Activated CD8-positive, alpha-beta memory T cell treated with anti-CD3 and anti-CD28 coated beads for 1 hour (primary cell): ENCODE measurements around the gene NHSL1.
"Not testable (repeated sequence)": the region's sequence is repeated elsewhere in the genome, so short reads cannot be mapped to it uniquely, and the experiment has no call there.

Experiments used
- DNase-seq, 2 donors: peaks; one replicate each; pipeline ENCODE4 v3.0.0-alpha.2; 2020; ENCODE audit warnings: low read depth in 1 of 2; ENCODE audit errors: extremely low read depth in 1 of 2

NHSL1 gene

DNA sequence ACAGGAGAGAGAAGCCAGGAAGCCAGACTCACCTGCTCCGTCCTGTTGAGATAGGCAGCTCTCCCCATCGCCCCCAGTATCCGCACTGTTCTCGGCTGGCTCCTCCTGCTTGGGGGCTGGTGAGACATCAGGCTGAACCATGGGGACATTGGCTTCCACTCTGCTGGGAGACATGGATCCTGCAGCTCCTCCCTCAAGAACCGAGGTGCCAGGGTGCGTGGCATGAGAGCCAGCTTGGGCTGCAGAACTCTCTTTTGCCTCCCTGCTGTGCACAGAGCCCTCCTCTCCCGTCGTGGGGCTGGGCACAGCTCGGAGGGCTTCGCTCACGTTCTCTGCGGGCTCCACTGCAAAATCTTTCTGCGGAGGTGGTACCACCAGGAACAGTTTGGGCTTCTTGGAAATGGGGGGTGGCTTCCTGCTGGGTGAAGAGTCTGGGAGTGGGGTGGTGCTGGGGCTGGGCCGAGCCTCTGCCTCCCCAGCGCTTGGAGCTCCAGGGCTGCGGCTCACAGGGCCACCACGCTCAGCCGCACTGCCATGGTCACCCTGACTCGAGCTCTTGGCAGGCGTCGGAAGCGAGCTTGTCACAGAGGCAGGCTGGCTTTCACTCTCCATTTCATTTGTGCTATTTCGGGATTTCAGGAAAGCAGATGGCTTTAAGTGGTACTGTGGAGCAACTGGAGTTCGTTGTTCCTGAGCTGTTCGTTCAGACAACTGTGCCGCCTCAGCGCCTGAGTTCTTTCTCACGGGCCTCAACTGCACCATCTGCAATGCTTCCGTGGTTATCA lies 68.7 kb downstream of the NHSL1 start:
- DNase-seq: no peak

DNA sequence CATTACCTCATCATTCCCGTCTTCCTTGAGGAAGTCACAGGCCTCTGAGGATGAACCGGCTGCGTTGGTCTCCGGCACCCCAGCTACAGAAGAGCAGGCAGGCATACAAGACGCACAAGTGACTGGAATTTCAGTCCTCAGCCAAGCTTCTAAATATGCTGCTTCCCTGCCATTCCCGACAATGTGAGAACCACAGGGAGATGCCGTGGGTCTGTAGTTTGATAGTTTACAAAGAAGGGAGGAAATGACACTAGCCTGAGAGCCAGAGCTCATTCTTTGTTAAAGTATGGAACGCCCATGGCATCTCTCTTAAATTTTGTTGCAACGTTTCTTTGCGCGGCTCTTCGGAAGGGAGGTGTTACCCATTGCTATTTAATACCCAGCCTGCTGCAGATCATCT lies 69.5 kb downstream of the NHSL1 start:
- DNase-seq: no peak

DNA sequence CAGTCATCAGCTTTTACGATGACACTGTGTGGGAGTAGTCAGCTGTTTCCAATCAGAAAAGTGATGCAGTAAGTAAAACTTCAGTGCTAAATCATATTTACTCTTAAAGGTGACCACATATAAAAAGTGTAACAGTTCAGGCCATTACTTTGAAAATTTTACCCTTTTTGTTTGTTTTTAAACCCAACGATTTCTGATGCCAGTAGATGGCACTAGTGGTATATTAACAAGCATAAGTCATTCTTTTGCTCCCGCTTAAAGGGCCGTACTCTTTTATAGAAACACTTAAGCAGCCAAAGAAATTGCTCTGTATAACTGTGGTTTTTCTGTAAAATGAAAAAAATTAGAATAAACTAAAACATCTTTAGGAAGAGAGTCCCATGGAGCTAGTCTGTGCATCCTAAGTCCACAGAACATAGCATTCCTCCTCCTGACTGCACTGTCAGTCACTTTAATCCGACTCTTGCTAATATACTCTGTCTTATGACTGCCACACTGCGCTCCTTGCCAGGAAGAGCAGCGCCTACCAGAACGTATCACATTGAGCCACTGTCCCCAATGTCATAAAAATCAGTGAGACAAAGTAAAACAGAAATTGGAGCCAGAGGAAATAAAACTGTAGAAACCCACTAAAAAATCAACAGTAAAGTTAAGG lies 70.2 kb downstream of the NHSL1 start:
- DNase-seq: no peak

DNA sequence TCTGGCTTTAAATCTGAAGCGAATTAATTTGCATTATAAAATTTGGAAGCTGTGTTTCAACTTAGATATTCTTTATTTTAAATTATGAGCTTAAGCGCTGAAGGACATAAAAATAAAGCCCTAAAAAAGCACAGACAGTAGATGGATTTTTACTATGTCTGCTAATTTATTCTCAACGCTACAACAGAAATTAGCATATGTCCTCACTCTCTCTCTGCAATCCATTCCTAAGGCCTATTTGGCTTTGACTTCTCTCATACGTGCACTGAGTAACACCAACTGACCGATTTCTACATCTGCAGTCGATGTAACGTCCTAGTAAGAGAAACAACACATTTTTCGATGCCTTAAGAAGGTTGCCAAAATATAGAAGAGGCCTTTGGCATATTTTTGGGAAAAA lies 71.6 kb downstream of the NHSL1 start:
- no peak for DNase-seq

DNA sequence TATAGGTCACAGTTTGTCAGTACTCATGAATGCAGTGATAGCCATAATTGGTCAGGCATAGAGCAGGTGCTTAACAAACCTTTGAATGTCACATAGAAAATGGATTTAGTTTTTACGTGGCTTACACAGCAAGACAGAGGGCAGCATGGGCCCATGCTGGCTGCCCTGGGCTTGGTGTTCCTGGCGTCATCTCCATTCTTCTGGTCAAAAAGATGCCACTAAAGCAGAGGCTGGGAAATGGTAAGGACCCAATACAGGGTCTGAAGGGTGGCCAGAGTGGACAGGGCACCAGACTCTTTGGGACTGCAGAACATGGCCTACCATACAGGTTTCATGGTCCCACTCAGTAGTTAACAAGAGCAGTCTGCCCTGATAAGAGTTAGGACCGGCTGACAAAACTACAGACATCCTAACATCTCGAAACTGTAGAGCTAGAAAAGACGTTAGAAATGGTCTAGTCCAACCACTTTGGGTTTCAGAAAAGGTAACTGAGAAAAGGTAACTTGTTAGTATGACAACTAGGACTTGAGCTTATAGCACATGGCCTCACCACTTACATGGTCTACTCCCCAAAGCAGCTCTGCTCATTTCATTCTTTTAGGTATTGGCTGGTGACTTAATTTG lies 72.7 kb downstream of the NHSL1 start:
- no peak for DNase-seq

DNA sequence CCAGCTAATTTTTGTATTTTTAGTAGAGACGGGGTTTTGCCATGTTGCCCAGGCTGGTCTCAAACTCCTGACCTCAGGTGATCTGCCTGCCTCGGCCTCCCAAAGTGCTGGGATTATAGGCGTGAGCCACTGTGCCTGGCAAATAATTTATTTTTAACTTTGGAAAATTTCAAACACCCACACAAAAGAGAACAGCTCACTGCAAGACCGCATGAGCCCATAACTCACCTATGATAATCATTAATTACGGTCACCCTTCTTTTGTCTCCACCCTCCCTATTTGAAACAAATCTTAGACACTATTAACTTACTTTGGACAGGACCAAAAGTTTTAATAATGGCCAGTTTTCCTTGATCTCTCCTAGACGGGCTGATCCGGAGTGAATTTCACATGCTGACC lies 74.0 kb downstream of the NHSL1 start:
- DNase-seq: not testable (repeated sequence)

DNA sequence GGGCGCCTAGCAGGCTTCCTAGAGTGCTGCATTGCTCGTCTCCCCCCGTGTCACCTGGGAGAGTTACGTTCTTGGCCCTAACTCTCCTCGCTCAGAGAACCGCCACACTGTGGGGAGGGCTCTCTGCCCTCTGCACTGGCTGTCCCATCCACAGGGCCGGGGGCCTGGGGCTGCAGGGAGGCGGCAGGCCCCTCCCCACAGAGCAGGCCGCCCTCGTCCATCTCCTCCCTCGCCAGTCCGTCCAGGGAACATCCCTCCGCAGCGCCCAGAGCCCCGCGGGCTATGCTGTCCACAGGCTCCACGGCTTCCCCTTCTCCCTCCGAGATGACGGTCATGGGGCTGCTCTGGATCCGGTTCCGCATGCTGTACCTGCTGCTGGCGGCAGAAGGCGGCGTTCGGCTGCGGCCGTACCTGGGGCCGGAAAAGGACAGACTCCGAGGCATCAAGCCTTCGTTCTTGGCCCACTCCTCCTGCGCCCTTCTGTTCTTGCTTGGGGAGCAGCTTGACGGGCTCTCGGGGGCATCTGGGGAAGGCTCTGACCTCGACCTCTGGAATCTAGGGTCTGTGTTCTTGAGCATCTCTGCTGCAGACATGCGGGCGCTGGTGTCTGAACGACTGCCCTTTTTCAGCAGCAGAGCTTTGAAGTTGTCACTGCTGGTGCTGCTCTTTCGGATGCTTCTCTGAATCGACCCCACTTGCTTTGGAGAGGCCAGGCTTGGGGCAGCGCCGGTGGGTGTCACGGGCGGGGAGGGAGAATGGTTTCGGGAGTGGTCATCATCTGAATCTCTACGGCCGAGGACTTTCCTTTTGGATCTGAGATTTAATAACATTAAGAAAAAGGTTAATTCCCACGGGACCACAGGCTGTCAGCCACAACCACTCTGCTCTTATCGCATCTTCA lies 75.0 kb downstream of the NHSL1 start:
- no peak for DNase-seq

DNA sequence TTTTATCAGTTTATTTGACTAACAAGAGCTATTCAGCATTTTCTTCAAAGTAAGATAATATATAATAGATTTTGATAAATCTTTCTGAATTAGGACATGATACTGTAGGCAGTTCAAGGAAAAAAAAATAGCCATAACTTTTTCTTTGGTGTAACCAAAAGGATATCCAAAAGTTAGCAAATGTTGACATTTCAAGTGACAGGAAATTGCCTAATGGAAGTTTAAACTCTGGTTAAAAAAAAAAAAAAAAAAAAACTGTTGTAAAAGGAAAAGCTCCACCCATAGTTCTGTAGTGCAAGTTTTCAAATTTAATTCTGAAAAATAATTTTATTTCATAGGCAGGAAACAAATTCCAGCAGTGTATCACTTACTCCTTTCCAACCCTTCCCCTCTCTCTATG lies 76.4 kb downstream of the NHSL1 start:
- DNase-seq: no peak

DNA sequence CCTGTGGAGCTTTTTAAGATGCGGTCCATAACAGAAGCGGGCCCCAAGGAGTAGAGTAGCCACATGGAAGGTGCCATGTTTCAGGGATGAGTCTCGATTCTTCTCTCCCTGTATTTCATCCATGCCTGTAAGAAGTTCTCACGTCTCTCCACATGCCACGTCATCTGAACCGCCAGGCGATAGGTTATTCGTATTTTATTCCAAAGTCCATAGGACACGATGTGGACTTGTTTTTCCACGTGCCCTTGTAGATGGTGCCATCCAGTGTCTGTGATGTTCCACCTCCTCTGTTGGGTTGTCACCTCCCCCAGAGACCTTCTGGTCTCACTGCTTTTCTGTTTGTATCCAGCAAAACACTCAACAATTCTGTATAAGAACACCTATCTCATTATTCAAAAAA lies 77.7 kb downstream of the NHSL1 start:
- no peak for DNase-seq

DNA sequence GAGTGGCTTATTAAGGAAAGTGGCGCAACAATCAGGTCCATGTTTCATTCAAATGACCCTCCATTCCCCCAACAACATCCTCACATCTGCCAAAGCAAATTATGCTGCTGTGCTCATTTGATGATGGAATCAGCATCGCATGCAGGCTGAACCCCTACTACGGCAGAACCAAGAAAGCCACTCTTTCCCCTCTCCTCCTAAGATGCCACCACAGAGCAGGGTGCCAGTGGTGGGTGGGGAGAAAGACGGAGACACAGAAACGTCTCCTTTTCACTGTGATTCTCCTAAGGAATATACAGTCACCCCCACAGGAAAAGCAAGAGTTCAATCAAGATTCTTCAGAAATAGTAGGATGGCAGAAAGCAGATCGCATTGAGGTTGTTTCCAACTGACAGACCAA lies 78.2 kb downstream of the NHSL1 start:
- DNase-seq: no peak

DNA sequence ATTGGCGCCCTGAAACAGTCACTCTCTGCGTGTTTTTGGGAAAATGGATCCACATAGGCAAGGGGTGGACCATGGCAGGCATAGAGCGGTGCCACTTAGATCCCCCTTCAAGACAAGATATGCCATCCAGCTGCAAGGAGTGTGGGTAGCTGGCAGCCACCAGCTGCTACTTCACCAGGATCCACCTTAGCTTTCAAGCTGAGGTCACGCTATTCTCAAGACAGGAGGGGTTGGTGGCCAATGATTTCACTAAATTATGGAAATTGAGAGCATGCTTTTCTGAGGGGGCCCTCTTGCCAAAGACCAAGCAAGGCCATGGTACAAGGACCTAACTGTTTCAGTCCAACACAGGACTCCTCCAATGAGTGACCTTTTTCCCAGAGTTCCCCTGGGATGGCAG lies 78.9 kb downstream of the NHSL1 start:
- DNase-seq: no peak

DNA sequence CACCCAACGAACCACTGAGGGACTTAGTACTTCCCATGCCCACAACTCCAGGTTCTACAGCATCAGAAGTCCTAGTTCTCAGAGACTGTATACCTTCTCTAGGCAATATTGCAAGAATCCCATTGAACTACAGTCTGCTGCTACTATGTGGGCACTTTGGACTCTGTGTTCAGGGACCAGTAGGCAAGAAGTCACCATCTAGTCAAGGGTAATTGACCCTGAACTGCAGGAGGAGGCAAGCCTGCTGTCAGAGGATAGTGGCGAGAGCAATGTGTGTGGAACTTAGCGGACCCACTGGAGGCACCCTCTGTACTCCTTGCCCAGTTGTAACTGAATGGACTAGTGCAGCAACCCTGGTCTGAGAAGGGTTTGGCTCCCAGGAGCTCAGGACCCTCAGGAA lies 79.5 kb downstream of the NHSL1 start:
- DNase-seq: no peak

DNA sequence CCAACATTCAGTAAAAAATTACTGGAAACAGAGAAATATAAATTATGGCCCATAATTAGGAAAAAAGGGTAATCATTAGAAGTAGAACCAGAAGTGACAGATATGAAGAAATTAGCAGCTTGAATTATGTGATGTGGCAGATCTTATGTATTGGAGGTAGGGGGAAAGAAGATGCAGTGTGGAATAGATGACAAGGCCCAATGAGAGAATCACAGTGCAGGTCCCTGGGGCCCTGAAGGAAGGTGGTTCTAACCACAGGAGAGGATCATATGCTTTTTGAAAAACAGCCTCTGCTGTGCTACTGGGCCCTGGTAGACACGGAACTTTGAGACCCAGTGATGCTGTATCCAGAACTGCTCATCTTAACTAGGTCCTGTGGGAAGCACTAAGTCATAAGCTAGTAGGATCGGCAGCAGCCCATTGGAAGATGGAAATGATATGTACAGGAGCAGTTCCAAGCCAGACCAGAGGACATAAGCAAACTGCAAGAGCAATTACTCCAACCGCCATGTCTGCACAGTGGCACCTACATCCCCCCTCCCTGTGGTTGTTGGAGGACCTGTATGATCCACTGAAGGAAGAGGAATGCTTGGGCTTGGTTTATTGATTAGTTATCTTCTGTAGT lies 81.1 kb downstream of the NHSL1 start:
- no peak for DNase-seq

DNA sequence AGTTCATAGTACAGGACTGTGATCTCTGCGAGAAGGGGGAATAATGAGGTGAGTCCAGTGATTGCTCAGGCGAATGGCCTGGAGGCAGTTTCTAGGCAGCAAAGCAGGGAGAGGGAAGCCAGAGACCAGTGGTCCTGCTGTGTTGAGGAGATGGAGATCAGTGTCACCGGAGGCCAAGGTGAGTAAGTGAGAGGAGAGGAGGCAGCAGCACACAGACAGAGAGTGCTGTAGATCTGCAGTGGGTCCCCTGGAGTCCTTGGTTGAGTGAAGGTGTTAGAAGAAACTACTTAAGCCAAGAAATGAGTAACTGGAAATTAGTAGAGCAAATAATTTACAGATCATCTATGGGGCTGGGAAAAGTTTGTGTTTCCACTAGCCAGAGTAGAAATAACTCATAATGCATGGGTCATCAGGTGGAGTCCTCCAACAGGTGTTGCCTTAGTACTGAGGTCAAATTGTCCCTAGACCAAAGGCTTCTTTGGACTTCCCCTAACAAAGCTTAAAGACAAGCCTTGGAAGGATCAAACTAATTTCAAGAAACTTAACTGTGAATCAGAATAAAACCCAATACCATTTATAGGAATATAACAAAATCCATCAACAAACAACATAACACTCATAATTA lies 81.7 kb downstream of the NHSL1 start:
- no peak for DNase-seq

DNA sequence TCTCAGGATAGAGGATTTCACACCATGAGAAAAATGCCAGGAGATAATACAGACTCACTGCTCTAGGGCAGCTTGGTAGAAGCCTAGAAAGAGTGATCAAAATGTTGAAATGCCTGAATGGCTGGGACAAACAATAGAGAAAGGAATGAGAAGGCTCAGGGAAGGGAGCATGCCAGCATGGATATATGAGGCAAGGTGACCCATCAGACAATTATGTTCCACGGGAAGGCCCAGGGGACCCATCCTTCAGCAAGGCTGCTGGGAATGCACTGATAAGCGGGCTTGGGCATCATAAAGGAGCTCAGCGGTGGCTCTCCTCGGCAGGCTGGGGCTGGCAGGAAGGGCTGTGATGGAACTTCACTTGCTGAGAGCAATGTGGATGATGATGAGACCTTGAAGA lies 83.1 kb downstream of the NHSL1 start:
- no peak for DNase-seq

DNA sequence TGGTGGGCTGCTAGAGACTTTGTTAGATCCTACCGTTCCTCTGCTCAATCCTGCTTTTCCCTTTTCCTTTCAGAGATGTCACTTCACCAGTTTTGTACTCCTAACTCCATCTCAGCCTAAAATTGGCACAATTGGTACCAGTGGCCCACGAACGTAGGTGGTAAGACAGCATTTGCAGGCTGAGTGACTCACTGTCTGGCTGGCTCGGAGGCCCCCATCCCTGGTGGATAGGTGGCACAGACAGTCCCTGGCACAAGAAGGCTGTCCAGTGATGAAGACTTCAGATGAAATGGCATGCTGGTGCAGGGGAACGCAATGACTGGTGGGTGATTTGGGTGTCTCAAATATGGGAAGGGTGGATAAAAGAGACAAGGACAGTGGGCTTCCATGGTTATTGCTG lies 84.2 kb downstream of the NHSL1 start:
- no peak for DNase-seq

DNA sequence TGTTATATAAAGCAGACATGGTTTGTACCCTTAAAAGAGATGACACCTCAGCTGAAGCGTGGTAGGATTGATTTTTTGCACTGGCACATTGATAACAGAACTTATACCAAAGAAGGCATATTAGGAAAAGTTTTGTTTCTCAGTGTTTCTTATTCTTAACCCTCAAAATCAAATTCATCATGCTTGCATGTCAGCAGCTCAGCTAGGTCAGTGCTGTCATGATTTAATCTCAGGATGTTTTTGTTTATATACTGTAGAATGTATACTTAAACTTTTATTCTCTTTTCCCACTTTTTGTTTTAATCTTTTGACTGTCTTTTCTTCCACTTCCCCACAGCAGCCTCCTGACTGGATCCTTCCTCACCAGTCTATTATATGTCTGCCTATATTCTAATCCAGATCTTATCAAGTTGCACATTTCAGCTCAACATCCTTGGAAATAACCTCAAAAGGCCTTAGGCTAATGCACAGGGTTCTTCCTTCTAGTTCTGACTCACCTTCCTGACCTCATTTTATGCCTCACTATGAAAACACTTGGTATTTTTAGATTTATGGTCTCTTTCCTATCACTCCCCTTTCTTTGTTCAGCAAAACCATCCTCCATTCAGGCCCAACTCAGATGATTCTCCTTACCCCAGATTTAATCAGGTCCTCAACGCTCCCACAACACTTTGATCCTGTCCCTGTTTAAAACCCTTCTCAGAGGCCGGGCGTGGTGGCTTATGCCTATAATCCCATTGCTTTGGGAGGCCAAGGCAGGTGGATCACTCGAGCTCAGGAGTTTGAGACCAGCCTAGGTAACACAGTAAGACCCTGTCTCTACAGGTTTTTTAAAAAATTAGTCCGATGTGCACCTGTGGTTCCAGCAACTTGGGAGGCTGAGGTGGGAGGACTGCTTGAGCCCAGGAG lies 88.1 kb downstream of the NHSL1 start:
- DNase-seq: no peak

DNA sequence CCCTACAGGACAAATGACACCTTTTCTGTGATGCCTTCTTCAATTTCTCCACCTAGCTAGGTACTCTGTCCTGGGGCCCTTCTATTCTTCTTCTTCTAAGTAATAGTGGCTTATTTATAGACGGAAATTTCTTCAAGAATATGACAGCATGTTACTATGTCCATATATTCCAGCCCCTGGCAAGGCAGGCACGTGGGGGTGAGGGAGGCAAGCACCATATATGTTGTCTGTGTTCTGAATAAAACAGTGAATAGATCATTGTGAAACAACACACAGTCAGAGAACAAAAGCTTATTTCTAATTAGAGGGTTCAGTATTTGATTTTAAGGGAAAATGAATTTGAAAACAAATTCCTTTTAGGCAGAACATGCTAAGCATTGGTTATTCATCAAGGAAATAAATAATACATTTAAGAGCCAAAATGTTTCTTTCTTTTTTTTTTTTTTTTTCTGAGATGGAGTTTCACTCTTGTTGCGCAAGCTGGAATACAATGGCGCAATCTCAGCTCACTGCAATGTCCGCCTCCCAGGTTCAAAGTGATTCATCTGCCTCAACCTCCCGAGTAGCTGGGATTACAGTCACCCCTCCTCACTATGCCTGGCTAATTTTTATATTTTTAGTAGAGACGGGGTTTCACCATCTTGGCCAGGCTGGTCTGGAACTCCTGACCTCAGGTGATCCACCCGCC lies 89.1 kb downstream of the NHSL1 start:
- DNase-seq: no peak

DNA sequence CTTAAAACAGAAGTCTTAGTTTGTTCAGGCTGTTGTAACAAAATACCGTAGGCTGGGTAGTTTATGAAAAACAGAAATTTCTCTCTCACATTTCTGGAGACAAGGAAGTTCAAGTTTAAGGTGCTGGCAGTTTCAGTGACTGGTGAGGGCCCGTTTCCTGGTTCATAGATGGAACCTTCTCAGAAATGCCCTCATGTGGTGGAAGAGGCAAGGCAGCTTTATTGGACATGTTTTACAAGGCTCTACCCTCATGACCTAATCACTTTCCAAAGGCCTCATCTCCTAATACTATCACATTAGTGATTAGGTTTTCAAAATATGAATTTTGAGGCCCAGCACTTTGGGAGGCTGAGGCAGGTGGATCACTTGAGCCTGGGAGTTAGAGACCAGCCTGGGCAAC lies 92.9 kb downstream of the NHSL1 start:
- DNase-seq: no peak
